ENCODE data around the gene NKAIN2. TPM values are rescaled to one million over a fixed set of nuclear protein-coding genes. Genes with fewer than 3 reads are reported as not detected.
"Not testable (repeated sequence)": the region's sequence is repeated elsewhere in the genome, so short reads cannot be mapped to it uniquely, and the experiment has no call there.

The NKAIN2 gene
- total RNA-seq, 4 donors from 2014 or later: 0.31 to 0.58 (median 0.39) TPM; not detected in 1

- ATAC-seq (no peak), DNase-seq (no peak)
- Histone ChIP-seq H3K27me3 (no peaks in the 10 kb centered on the region), H3K4me1 (no peaks in the 10 kb centered on the region), H3K27ac (no peak overlapping the region), H3K9me3 (no peaks in the 10 kb centered on the region), H3K4me3 (no peak overlapping the region), H3K36me3 (no peaks in the 10 kb centered on the region)
- no peak for TF ChIP-seq POLR2A (IDR thresholded peaks at IDR 0.05)
- TF ChIP-seq CTCF (IDR thresholded peaks at IDR 0.05 in 4 of 5, conservative IDR thresholded peaks at IDR 0.05 in 1 of 5): no peak
- intact Hi-C loops (cut with DNase I; ENCODE audit: low total_unique reads) (no loop called here), in situ Hi-C loops (cut with MboI; ENCODE audit: low sequenced_read_pairs in 4 of 4) (no loop called here)
Observed at GRCh38 chr6:124445581-124445980, 641.9 kb downstream of the NKAIN2 start.

- ATAC-seq (no peak), DNase-seq (no peak)
- Histone ChIP-seq H3K27ac (no peak overlapping the region), H3K4me3 (no peak overlapping the region), H3K27me3 (no peaks in the 10 kb centered on the region), H3K4me1 (no peaks in the 10 kb centered on the region), H3K36me3 (no peaks in the 10 kb centered on the region), H3K9me3 (no peaks in the 10 kb centered on the region)
- in situ Hi-C loops (cut with MboI; ENCODE audit: low sequenced_read_pairs in 4 of 4) (no loop called here), intact Hi-C loops (cut with DNase I; ENCODE audit: low total_unique reads) (no loop called here)
- TF ChIP-seq POLR2A (IDR thresholded peaks at IDR 0.05) (no peak), CTCF (IDR thresholded peaks at IDR 0.05 in 4 of 5, conservative IDR thresholded peaks at IDR 0.05 in 1 of 5) (no peak)
Observed at GRCh38 chr6:124446961-124447360, 643.3 kb downstream of the NKAIN2 start.

GRCh38 chr6:124459268-124459667 lies 655.6 kb downstream of the NKAIN2 start:
- Histone ChIP-seq H3K36me3 (no peaks in the 10 kb centered on the region), H3K27me3 (no peaks in the 10 kb centered on the region), H3K27ac (no peak overlapping the region), H3K4me1 (no peaks in the 10 kb centered on the region), H3K4me3 (no peak overlapping the region), H3K9me3 (no peaks in the 10 kb centered on the region)
- no peak for TF ChIP-seq POLR2A (IDR thresholded peaks at IDR 0.05)
- no peak for TF ChIP-seq CTCF (IDR thresholded peaks at IDR 0.05 in 4 of 5, conservative IDR thresholded peaks at IDR 0.05 in 1 of 5)
- ATAC-seq (no peak), DNase-seq (no peak)
- intact Hi-C loops (cut with DNase I; ENCODE audit: low total_unique reads): no loop called here
- in situ Hi-C loops (cut with MboI; ENCODE audit: low sequenced_read_pairs in 4 of 4): no loop called here

- Histone ChIP-seq H3K9me3 (no peaks in the 10 kb centered on the region), H3K27me3 (no peaks in the 10 kb centered on the region), H3K4me1 (no peaks in the 10 kb centered on the region), H3K27ac (no peak overlapping the region), H3K36me3 (no peaks in the 10 kb centered on the region), H3K4me3 (no peak overlapping the region)
- ATAC-seq: no peak
- no peak for DNase-seq
- intact Hi-C loops (cut with DNase I; ENCODE audit: low total_unique reads): no loop called here
- in situ Hi-C loops (cut with MboI; ENCODE audit: low sequenced_read_pairs in 4 of 4): no loop called here
- no peak for TF ChIP-seq POLR2A (IDR thresholded peaks at IDR 0.05)
- no peak for TF ChIP-seq CTCF (IDR thresholded peaks at IDR 0.05 in 4 of 5, conservative IDR thresholded peaks at IDR 0.05 in 1 of 5)
Observed at GRCh38 chr6:124462750-124463149, 659.1 kb downstream of the NKAIN2 start.

GRCh38 chr6:124463271-124463670 lies 659.6 kb downstream of the NKAIN2 start:
- Histone ChIP-seq H3K9me3 (no peaks in the 10 kb centered on the region), H3K27me3 (no peaks in the 10 kb centered on the region), H3K27ac (no peak overlapping the region), H3K4me3 (no peak overlapping the region), H3K36me3 (no peaks in the 10 kb centered on the region), H3K4me1 (no peaks in the 10 kb centered on the region)
- DNase-seq: no peak
- no peak for TF ChIP-seq POLR2A (IDR thresholded peaks at IDR 0.05)
- TF ChIP-seq CTCF (IDR thresholded peaks at IDR 0.05 in 4 of 5, conservative IDR thresholded peaks at IDR 0.05 in 1 of 5): no peak
- no peak for ATAC-seq
- intact Hi-C loops (cut with DNase I; ENCODE audit: low total_unique reads) (no loop called here), in situ Hi-C loops (cut with MboI; ENCODE audit: low sequenced_read_pairs in 4 of 4) (no loop called here)

- H3K36me3 ChIP-seq; H3K9me3 ChIP-seq; H3K4me3 ChIP-seq; DNase-seq; in situ Hi-C loops (cut with MboI; ENCODE audit: low sequenced_read_pairs in 4 of 4); ATAC-seq; H3K4me1 ChIP-seq; H3K27ac ChIP-seq; intact Hi-C loops (cut with DNase I; ENCODE audit: low total_unique reads); H3K27me3 ChIP-seq: not testable (repeated sequence)
Observed at GRCh38 chr6:124464600-124464999, 660.9 kb downstream of the NKAIN2 start.
